Measurements from ENCODE around the gene B9D1.

DNA sequence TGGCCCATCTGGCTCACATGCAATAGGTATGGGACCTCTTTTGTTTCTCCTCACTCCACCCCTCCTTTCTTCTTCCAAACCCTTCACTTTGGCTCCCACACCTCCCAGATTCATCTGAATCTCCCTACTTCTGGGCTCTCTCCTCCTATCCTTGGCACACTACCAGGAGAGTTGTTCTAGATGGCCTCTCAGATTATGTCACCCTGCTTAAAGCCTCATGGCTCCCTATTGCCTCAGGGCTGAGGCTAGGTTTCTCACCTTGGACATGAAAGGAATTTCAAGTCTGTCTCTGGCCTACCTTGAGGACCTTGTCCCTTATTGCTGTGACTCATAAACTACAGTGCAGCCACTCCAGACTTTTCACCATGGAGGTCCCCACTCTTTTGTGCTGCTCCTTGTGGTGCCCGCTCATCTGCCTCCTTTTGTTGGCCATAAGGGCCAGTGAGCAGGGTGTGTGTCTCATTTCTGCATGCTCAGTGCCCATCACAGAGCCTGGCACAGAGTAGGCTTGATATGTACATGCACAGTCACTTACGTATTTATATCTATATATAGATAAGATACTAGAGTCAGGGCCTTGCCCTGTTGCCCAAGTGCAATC is 25.5 kb upstream of the B9D1 start:
- TF ChIP-seq CTCF (IDR thresholded peaks at IDR 0.05) (no peak), POLR2A (IDR thresholded peaks at IDR 0.05) (no peak)

Data from uterus (tissue), 2 donors.